HepG2 (cell line): ENCODE data around the gene IGF2BP1. TPM values are rescaled to one million over a fixed set of nuclear protein-coding genes. Genes with fewer than 3 reads are reported as not detected.

Source experiments
- ARID3A ChIP-seq: IDR thresholded peaks from 2 replicates; pipeline ENCODE4 v1.6.1; 2012; ENCODE audit warnings: low read depth, low read length, improper control_type of control experiment
- GTF3A ChIP-seq: sonication (generic); formaldehyde crosslinking; conservative IDR thresholded peaks from 2 replicates; pipeline ENCODE4 v1.4.0; 2020; ENCODE audit warnings: mild to moderate bottlenecking, missing genetic modification reagents
- HNF4A ChIP-seq: sonication (generic); formaldehyde crosslinking; IDR thresholded peaks from 2 replicates; pipeline ENCODE4 v1.4.0; 2020; ENCODE audit warnings: missing genetic modification reagents
- MBD4 ChIP-seq: IDR thresholded peaks from 2 replicates; pipeline ENCODE4 v1.6.1; 2012; ENCODE audit warnings: low read length, inconsistent platforms, borderline replicate concordance
- MTA3 ChIP-seq: sonication (generic); formaldehyde crosslinking; IDR thresholded peaks from 2 replicates; pipeline ENCODE4 v1.4.0; 2020; ENCODE audit warnings: missing genetic modification reagents
- MTF1 ChIP-seq: sonication (generic); formaldehyde crosslinking; IDR thresholded peaks from 2 replicates; pipeline ENCODE4 v1.5.0; 2020; ENCODE audit warnings: missing genetic modification reagents
- NCOA2 ChIP-seq: sonication (generic); formaldehyde crosslinking; IDR thresholded peaks from 2 replicates; pipeline ENCODE4 v1.8.0; 2022; ENCODE audit warnings: inconsistent platforms
- NFAT5 ChIP-seq: sonication (generic); formaldehyde crosslinking; IDR thresholded peaks from 2 replicates; pipeline ENCODE4 v1.4.0; 2020; ENCODE audit warnings: missing genetic modification reagents
- NFATC3 ChIP-seq: sonication (generic); formaldehyde crosslinking; IDR thresholded peaks from 2 replicates; pipeline ENCODE4 v1.5.1; 2020; ENCODE audit warnings: mild to moderate bottlenecking, missing genetic modification reagents
- RARG ChIP-seq: sonication (generic); formaldehyde crosslinking; IDR thresholded peaks from 2 replicates; pipeline ENCODE4 v1.4.0; 2020; ENCODE audit warnings: low read depth, mild to moderate bottlenecking, missing genetic modification reagents
- RFXAP ChIP-seq: sonication (generic); formaldehyde crosslinking; IDR thresholded peaks from 2 replicates; pipeline ENCODE4 v1.4.0; 2020; ENCODE audit warnings: missing genetic modification reagents, borderline replicate concordance
- SATB2 ChIP-seq: sonication (generic); formaldehyde crosslinking; IDR thresholded peaks from 2 replicates; pipeline ENCODE4 v1.5.0; 2020; ENCODE audit warnings: missing genetic modification reagents
- ZC3H13 ChIP-seq: sonication (generic); formaldehyde crosslinking; IDR thresholded peaks from 2 replicates; pipeline ENCODE4 v1.8.1; 2023; ENCODE audit warnings: mild to moderate bottlenecking, missing genetic modification reagents, moderate library complexity
- ZNF331 ChIP-seq: sonication (generic); formaldehyde crosslinking; IDR thresholded peaks from 2 replicates; pipeline ENCODE4 v1.4.0; 2020; ENCODE audit warnings: missing genetic modification reagents
- ZNF383 ChIP-seq: sonication (generic); formaldehyde crosslinking; IDR thresholded peaks from 2 replicates; pipeline ENCODE4 v1.4.0; 2020; ENCODE audit warnings: missing genetic modification reagents, mild to moderate bottlenecking, borderline replicate concordance
- ZNF775 ChIP-seq: sonication (generic); formaldehyde crosslinking; IDR thresholded peaks from 2 replicates; pipeline ENCODE4 v1.4.0; 2020; ENCODE audit warnings: missing genetic modification reagents, mild to moderate bottlenecking, moderate library complexity, borderline replicate concordance
- ZNF878 ChIP-seq: sonication (generic); formaldehyde crosslinking; IDR thresholded peaks from 2 replicates; pipeline ENCODE4 v1.8.1; 2023; ENCODE audit warnings: mild to moderate bottlenecking, missing genetic modification reagents, moderate library complexity
- polyA plus RNA-seq, 8 experiments: library from polyadenylated mRNA; depleted of rRNA in 3 of 8; stranded (reverse) in 7 of 8; unstranded in 1 of 8; fragments of >200 nt; fragmentation: Illumina TruSeq in 4 of 8; extraction: Trizol in 4 of 8; gene quantifications; 2 replicates each; pipeline versions ENCODE4 v1.2.1 to v1.2.3, GENCODE V29; 2011 to 2016; ENCODE audit warnings: low read depth in 4 of 8, missing spikeins in 1 of 8, mixed read lengths in 1 of 8; ENCODE audit not compliant: insufficient read depth in 1 of 8
- total RNA-seq, 5 experiments: library from RNA; depleted of rRNA; stranded (reverse); fragments of >200 nt; fragmentation: Illumina TruSeq; extraction: Trizol; gene quantifications; 2 replicates each; pipeline ENCODE4 v1.2.3, GENCODE V29; 2016; ENCODE audit warnings: low read depth in 1 of 5
- TF ChIP-seq, protein P1 (sequence below): sonication (generic); formaldehyde crosslinking; IDR thresholded peaks from 2 replicates; pipeline ENCODE4 v1.4.0; 2020; ENCODE audit warnings: missing genetic modification reagents, borderline replicate concordance

The IGF2BP1 gene
- total and polyA plus RNA-seq, 2 of the 13 experiments (the other 11 are each of a cell fraction or from before 2014, with no cell fraction given): 29.7 to 75.1 TPM

- TF ChIP-seq RARG (no peak), RFXAP (CRISPR knock-in tag) (no peak), ZNF383 (CRISPR knock-in tag) (no peak), ZNF878 (CRISPR knock-in tag) (no peak), ZC3H13 (no peak), HNF4A (CRISPR knock-in tag) (peak; percentile 90), ZNF331 (CRISPR knock-in tag) (no peak; the same call in 1 of the 2 replicates), MTF1 (CRISPR knock-in tag) (no peak), MBD4 (no peak), SATB2 (CRISPR knock-in tag) (no peak), ARID3A (peak; percentile 92), NCOA2 (CRISPR knock-in tag) (peak; percentile 33; the same call in 1 of the 2 replicates), NFATC3 (CRISPR knock-in tag) (no peak), GTF3A (CRISPR knock-in tag) (no peak), ZNF775 (CRISPR knock-in tag) (no peak), MTA3 (CRISPR knock-in tag) (no peak), NFAT5 (CRISPR knock-in tag) (no peak)
- TF ChIP-seq, protein P1, sequence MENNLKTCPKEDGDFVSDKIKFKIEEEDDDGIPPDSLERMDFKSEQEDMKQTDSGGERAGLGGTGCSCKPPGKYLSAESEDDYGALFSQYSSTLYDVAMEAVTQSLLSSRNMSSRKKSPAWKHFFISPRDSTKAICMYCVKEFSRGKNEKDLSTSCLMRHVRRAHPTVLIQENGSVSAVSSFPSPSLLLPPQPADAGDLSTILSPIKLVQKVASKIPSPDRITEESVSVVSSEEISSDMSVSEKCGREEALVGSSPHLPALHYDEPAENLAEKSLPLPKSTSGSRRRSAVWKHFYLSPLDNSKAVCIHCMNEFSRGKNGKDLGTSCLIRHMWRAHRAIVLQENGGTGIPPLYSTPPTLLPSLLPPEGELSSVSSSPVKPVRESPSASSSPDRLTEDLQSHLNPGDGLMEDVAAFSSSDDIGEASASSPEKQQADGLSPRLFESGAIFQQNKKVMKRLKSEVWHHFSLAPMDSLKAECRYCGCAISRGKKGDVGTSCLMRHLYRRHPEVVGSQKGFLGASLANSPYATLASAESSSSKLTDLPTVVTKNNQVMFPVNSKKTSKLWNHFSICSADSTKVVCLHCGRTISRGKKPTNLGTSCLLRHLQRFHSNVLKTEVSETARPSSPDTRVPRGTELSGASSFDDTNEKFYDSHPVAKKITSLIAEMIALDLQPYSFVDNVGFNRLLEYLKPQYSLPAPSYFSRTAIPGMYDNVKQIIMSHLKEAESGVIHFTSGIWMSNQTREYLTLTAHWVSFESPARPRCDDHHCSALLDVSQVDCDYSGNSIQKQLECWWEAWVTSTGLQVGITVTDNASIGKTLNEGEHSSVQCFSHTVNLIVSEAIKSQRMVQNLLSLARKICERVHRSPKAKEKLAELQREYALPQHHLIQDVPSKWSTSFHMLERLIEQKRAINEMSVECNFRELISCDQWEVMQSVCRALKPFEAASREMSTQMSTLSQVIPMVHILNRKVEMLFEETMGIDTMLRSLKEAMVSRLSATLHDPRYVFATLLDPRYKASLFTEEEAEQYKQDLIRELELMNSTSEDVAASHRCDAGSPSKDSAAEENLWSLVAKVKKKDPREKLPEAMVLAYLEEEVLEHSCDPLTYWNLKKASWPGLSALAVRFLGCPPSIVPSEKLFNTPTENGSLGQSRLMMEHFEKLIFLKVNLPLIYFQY (CRISPR knock-in tag): no peak; the same call in 1 of the 2 replicates
These were observed 82.9 kb downstream of the IGF2BP1 start (continued) for GRCh38 chr17:49079840-49080663.
